Measurements from ENCODE around the gene WNT5A. TPM values are rescaled to one million over a fixed set of nuclear protein-coding genes. Genes with fewer than 3 reads are reported as not detected.
A peak's percentile ranks its signal among the peaks of the same experiment; 100 is the strongest.

The WNT5A gene
- total RNA-seq, 1 experiment from 2014 or later = 1.1 TPM

- no peak overlapping the region for H4K8ac ChIP-seq (replicated peaks; ENCODE audit: insufficient read length, low read depth, low read length)
- H3T11ph ChIP-seq (ENCODE audit: low read length) = no peak overlapping the region
- H3K4ac ChIP-seq (ENCODE audit: low read depth, low read length) = no peak overlapping the region
- H3K9ac ChIP-seq (ENCODE audit: extremely low read depth, insufficient read length, low read length) = no peak overlapping the region
- Mint-ChIP-seq H3K27me3 (ENCODE audit: low read depth) (peaks cover 84% of the 10 kb centered on the region), H3K9me3 (no peaks in the 10 kb centered on the region), H3K36me3 (ENCODE audit: insufficient read depth in 1 of 3, low read depth in 3 of 3) (peaks cover 0 to 2% (median 0%) of the 10 kb centered on the region in 3 experiments; a peak in 1 of 7 replicates), H3K4me1 (peaks cover 31 to 37% of the 10 kb centered on the region in 2 experiments), H3K27ac (no peak overlapping the region), H3K4me3 (peak overlapping the region; percentile 78 to 89)
- no peak overlapping the region for H3K23ac ChIP-seq (ENCODE audit: insufficient read length, low read depth, low read length)
- peak; percentile 72 for DNase-seq
- H3K27ac ChIP-seq (ENCODE audit: insufficient read length, low read depth, low read length) = no peak overlapping the region
- no peak overlapping the region for H4K91ac ChIP-seq (ENCODE audit: insufficient read length, low read depth, low read length)
- WGBS (ENCODE audit: extremely low coverage, insufficient read length, low lambda C conversion rate) = no CpG with 5 or more reads among the region's 17 CpGs
- H3K23me2 ChIP-seq (ENCODE audit: insufficient read length, low read depth, low read length, poor library complexity, severe bottlenecking) = peaks cover 44% of the 10 kb centered on the region
- no peaks in the 10 kb centered on the region for H3K9me3 ChIP-seq (ENCODE audit: control insufficient read depth, low read depth, low read length)
- no peak overlapping the region for H2BK15ac ChIP-seq (ENCODE audit: low read depth, low read length)
- TF ChIP-seq, protein P1, sequence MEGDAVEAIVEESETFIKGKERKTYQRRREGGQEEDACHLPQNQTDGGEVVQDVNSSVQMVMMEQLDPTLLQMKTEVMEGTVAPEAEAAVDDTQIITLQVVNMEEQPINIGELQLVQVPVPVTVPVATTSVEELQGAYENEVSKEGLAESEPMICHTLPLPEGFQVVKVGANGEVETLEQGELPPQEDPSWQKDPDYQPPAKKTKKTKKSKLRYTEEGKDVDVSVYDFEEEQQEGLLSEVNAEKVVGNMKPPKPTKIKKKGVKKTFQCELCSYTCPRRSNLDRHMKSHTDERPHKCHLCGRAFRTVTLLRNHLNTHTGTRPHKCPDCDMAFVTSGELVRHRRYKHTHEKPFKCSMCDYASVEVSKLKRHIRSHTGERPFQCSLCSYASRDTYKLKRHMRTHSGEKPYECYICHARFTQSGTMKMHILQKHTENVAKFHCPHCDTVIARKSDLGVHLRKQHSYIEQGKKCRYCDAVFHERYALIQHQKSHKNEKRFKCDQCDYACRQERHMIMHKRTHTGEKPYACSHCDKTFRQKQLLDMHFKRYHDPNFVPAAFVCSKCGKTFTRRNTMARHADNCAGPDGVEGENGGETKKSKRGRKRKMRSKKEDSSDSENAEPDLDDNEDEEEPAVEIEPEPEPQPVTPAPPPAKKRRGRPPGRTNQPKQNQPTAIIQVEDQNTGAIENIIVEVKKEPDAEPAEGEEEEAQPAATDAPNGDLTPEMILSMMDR (conservative IDR thresholded peaks at IDR 0.05) = no peak
- H3K18ac ChIP-seq (ENCODE audit: insufficient read length, low read depth, low read length) = no peak overlapping the region
- H3K4me1 ChIP-seq (ENCODE audit: insufficient read depth, low read length) = no peaks in the 10 kb centered on the region; the same call in 1 of the 2 replicates
- no peak overlapping the region for H2AFZ ChIP-seq (ENCODE audit: low read length)
- peaks cover 26% of the 10 kb centered on the region; the same call in 1 of the 2 replicates for H3K27me3 ChIP-seq (ENCODE audit: insufficient read depth, low read length)
- no peak overlapping the region for H2BK120ac ChIP-seq (ENCODE audit: low read depth, low read length, poor library complexity, severe bottlenecking)
- no peak overlapping the region for H2BK5ac ChIP-seq (ENCODE audit: insufficient read length, low read length)
- no peak overlapping the region for H2BK20ac ChIP-seq (ENCODE audit: low read depth, low read length, poor library complexity, severe bottlenecking)
- no peak overlapping the region for H2BK12ac ChIP-seq (ENCODE audit: insufficient read length, low read depth, low read length)
- H2AK5ac ChIP-seq (ENCODE audit: insufficient read length, low read length) = no peak overlapping the region
- H3K79me2 ChIP-seq (ENCODE audit: insufficient read depth, low read length) = no peaks in the 10 kb centered on the region
- peak overlapping the region; percentile 70 for H3K4me2 ChIP-seq (ENCODE audit: insufficient read depth, insufficient read length, low read length)
- no peak overlapping the region for H3K14ac ChIP-seq (ENCODE audit: insufficient read depth, low read length)
- no peak overlapping the region for H4K5ac ChIP-seq (ENCODE audit: insufficient read length, low read depth, low read length)
- no peaks in the 10 kb centered on the region for H4K20me1 ChIP-seq (ENCODE audit: control insufficient read depth, insufficient read depth, insufficient read length)
- no peaks in the 10 kb centered on the region for H3K79me1 ChIP-seq (ENCODE audit: insufficient read depth, low read depth, low read length, poor library complexity, severe bottlenecking)
- no peak overlapping the region for H3K56ac ChIP-seq (ENCODE audit: insufficient read length, low read depth, low read length)
These were observed 2.7 kb upstream of the WNT5A start for GRCh38 chr3:55489798-55490132.

All from H9 (cell line).